ENCODE measurements around the gene SLC16A4.
"Not testable (repeated sequence)": the region's sequence is repeated elsewhere in the genome, so short reads cannot be mapped to it uniquely, and the experiment has no call there.

The SLC16A4 gene

GRCh38 chr1:110408488-110408887, 17.7 kb upstream of the SLC16A4 start:
- DNase-seq (ENCODE audit: low read depth in 2 of 2) = no peak

GRCh38 chr1:110407260-110408210, 16.7 kb upstream of the SLC16A4 start, which contains the start of gene LAMTOR5:
Gene LAMTOR5, minus strand, starts transcription at chr1:110407694. Its CDS starts 74 bp downstream, at chr1:110407620.
- DNase-seq (ENCODE audit: low read depth in 2 of 2) = peak; percentile 77 to 79

GRCh38 chr1:110406407-110406806, 15.6 kb upstream of the SLC16A4 start:
- not testable (repeated sequence) for DNase-seq (ENCODE audit: low read depth in 2 of 2)

- DNase-seq (ENCODE audit: low read depth in 2 of 2) = no peak
Measured at GRCh38 chr1:110404401-110404800, 13.6 kb upstream of the SLC16A4 start.

DNA sequence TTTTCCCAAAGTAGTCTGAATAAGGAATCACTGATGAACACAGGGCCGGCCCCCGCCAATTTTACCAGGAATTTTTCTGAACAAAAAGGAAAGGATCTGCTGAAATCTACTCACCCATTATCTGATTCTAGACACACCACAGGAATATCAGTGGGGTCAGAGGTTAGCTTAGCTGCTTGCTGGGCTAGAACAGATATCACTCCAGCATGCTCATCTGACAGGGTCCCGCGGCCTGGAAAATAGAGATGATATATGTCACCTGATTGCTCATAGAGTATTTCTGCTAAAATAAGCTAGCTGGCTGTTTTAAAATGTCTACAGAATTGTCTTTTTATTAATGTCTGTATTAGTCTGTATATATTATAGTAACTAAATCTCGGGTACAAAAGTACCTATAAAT, 13.0 kb upstream of the SLC16A4 start:
- DNase-seq (ENCODE audit: low read depth in 2 of 2) = no peak

DNA sequence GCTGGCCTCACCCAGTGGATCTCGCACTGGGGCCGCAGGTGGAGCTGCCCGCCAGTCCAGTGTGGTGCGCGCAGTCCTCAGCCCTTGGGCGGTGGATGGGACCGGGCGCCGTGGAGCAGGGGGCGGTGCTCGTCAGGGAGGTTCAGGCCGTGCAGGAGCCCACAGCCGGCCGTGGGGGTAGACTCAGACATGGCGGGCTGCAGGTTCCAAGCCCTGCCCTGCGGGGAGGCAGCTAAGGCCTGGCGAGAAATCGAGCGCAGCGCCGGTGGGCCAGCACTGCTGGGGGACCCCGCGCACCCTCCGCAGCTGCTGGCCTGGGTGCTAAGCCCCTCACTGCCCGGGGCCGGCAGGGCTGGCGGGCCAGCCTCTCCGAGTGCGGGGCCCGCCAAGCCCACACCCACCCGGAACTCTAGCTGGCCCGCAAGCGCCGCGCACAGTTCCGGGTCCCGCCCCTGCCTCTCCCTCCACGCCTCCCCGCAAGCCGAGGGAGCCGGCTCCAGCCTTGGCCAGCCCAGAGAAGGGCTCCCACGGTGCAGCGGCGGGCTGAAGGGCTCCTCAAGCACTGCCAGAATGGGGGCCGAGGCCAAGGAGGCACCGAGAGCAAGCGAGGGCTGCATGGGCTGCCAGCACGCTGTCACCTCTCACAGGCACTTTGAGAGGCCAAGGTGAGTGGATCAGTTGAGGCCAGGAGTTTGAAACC, 5.6 kb upstream of the SLC16A4 start:
- not testable (repeated sequence) for DNase-seq (ENCODE audit: low read depth in 2 of 2)

DNA sequence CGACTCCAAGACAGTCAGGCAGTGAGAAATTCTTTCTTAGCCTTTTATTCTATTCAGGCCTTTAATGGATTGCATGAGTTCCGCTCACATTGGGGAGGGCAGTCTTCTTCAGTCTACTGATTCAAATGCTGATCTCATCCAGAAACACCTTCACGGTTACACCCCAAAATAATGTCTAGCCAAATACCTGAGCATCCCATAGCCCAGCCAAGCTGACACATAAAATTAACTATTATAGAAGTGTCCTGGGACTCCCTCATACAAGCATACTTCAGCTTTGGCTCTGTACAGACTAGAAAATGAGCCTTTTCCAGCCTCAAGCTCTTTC, 3.6 kb upstream of the SLC16A4 start:
- DNase-seq (ENCODE audit: low read depth in 2 of 2) = no peak

DNA sequence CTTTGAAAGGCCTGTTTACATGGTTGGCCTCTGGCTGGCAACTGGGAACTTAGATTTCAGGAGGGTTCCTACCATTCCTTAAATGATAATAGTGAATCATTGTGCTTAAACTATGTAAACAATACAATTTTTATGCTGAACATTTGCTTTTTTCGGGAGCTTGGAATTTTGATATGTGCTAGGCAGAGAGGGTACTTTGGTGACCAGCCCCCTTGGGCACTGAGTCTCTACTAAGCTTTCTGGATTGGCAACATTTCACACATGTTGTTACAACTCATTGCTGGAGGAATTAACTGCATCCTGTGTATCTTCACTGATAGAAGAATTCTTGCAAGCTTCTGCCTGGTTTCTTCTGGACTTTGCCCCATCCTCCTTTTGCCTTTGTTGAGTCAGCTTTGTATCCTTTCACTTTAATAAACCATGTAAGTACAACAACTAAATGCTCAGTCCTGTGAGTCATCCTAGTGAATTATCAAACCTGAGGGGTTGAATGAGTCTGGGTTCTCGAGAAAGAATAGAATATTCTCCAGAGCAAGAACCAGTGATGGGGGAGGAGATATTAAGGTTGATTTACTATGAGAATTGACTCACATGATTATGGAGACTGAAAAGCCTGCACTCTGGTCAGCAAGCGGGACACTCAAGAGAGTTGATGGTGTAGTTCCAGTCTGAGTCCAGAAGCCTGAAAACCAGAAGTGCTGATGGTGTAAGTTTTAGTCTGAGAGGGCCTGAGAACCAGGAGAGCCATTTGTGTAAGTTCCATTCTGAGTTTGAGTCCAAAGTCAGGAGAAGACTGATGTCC, 3.1 kb upstream of the SLC16A4 start:
- DNase-seq (ENCODE audit: low read depth in 2 of 2) = no peak

DNA sequence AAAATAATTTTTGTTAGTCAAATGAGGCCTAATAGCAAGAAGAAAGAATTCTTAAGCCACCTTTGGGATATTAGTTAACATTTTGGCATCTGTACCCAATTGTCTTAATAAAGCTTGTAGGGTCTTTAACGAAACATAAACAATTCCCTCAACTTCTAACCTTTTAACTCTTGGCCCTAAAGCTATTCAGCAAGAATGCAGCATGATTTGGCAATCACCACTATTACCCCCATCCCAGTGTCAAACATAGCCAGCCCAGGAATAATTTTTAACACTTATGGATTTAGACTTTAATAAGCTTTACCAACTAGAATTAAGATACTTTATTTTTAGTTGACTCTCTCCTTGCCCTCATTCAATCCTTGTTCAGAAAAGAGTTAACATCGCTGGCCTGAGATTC, 2.5 kb upstream of the SLC16A4 start:
- no peak for DNase-seq (ENCODE audit: low read depth in 2 of 2)

- DNase-seq (ENCODE audit: low read depth in 2 of 2) = no peak
Measured at GRCh38 chr1:110390096-110390495, 730 bp downstream of the SLC16A4 start.

- DNase-seq (ENCODE audit: low read depth in 2 of 2) = no peak
Measured at GRCh38 chr1:110387048-110387754, 3.6 kb downstream of the SLC16A4 start.

DNA sequence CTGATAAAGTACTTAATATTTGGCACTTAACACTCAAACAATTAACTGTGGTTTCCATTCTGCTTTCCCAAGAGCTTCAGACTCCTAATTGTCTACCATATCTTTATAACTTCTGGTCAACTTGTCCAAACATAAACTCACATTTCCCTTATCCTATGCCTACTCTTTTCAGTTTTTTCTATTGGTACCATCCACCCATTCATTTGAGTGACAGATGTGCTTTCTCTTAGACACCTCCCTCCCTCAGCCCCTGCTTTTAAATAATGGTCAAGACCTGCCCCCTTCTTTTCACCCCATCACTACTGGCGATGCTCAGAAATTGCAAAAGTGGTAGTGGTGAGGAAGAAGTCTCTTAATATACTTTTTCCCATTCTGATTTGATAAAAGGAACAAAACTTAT, 5.5 kb downstream of the SLC16A4 start:
- no peak for DNase-seq (ENCODE audit: low read depth in 2 of 2)

- no peak for DNase-seq (ENCODE audit: low read depth in 2 of 2)
Measured at GRCh38 chr1:110384581-110385321, 6.1 kb downstream of the SLC16A4 start.

GRCh38 chr1:110383251-110383990, 7.4 kb downstream of the SLC16A4 start:
- DNase-seq (ENCODE audit: low read depth in 2 of 2) = no peak

DNA sequence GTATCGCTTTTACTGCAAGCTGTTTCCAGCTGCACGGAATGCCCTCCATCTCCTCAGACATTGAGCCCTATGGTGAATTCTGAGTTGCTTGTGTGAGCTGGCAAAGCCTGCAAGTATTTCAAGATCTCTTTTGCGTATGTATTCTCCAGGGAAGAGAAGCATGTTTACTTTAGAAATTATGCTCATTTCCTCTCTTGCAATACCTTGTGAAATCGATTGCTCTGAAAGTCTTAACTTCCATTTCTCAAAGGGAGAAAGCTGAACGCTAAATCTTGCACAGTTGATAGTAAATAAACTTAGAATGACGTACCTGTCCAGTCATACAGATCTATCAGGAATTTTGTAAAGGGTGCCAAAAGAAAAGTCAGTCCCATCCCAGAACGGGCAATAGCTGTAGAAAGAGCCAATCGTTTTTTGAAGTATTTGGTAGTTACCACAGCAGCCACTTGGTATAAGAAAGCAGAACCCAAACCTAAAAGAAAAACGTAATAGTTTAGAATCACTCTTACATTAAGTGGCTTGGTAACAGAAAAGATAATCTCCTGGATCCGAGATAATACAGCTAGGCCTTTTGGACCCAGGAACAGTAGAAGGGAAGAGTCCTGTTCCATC, 10.0 kb downstream of the SLC16A4 start:
- DNase-seq (ENCODE audit: low read depth in 2 of 2) = no peak

- no peak for DNase-seq (ENCODE audit: low read depth in 2 of 2)
Measured at GRCh38 chr1:110375490-110375889, 15.3 kb downstream of the SLC16A4 start.

- DNase-seq (ENCODE audit: low read depth in 2 of 2) = no peak
Measured at GRCh38 chr1:110370827-110371226, 20.0 kb downstream of the SLC16A4 start.

DNA sequence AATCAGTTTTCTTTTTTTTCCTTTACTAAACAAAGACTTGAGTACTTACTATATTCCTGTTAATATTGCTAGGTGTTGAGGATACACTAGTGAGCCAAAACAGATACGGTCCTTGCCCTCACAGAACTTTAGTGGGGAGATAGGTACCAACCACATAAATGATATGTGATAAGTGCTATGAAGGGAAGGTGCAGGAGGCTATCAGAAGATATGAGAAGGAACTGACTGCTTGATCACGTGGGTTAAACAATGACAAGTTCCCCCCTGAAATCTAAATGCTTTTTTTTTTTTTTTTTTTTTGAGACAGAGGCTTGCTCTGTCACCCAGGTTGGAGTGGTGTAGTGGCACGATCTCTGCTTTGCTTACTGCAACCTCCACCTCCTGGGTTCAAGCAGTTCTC, 26.6 kb downstream of the SLC16A4 start:
- no peak for DNase-seq (ENCODE audit: low read depth in 2 of 2)

- no peak for DNase-seq (ENCODE audit: low read depth in 2 of 2)
Measured at GRCh38 chr1:110361856-110362255, 29.0 kb downstream of the SLC16A4 start.

GRCh38 chr1:110360431-110360830, 30.4 kb downstream of the SLC16A4 start:
- DNase-seq (ENCODE audit: low read depth in 2 of 2) = no peak

All from stimulated activated CD8-positive, alpha-beta memory T cell treated with anti-CD3 and anti-CD28 coated beads, Interleukin-2, amount 100 ng/mL, for 1 hour (primary cell).